ENCODE data around the gene SRPX2.

GRCh38 chrX:100720301-100720700 is 76.3 kb downstream of the SRPX2 start:
- TF ChIP-seq POLR2A (IDR thresholded peaks at IDR 0.05) (no peak), CTCF (IDR thresholded peaks at IDR 0.05) (no peak)
